ENCODE data around the gene MAP3K9. TPM values are rescaled to one million over a fixed set of nuclear protein-coding genes. Genes with fewer than 3 reads are reported as not detected.

The MAP3K9 gene
- total and polyA plus RNA-seq, 9 of the 15 experiments (the other 6 are each of a cell fraction or from before 2014, with no cell fraction given): 0.03 to 0.60 (median 0.36) TPM

GRCh38 chr14:70853658-70854057 is 44.3 kb upstream of the MAP3K9 start (continued):
- peak in 1 of 2 experiments; percentile 94; a peak in 2 of 4 replicates for TF ChIP-seq ZNF639 (CRISPR knock-in tag; conservative IDR thresholded peaks at IDR 0.05 in 1 of 2, IDR thresholded peaks at IDR 0.05 in 1 of 2)

DNA sequence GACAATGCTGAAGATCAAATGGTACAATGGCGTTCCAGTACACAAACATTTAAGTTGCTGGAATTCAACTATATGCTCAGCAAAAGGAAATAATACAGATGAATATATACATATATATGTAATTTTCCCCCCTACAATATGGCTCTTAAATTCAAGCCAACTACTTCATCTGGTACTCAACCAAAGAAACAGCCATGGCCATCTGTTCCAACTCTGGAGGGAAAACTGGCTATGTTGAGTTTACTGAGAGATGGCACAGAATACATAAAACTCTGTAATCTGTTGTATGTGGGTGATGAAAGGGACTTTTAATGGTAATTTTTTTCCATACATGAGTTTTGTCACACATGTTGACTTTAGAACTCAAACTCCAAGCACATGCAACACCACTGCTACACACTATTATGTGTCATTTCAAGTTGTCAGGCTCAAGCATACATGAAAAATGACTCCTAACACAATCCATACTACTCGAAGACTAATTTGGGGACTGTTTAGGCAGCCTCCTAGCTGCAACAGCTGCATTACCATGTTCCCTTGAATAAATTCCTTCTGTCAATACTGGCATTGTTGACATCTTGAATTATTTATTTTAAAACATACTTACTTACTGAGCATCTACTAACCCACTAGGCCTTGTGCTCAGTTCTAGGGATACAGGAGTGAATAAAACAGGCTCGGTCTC is 38.2 kb upstream of the MAP3K9 start:
- no peaks in the 10 kb centered on the region for H3K9me3 ChIP-seq (replicated peaks; ENCODE audit: control insufficient read depth, insufficient read depth, low read depth, low read length)
- DNase-seq (ENCODE audit: extremely low read depth in 1 of 4, low spot score in 3 of 4): no peak
- H3K36me3 ChIP-seq (ENCODE audit: control insufficient read depth, insufficient read depth, low read length): no peaks in the 10 kb centered on the region
- ATAC-seq: no peak
- no peak overlapping the region for H3K9ac ChIP-seq (ENCODE audit: insufficient read depth in 1 of 2, low read depth in 2 of 2, low read length in 2 of 2)
- in situ Hi-C loops (cut with MboI) (no loop called here), intact Hi-C loops (cut with micrococcal nuclease) (no loop called here)
- ChIA-PET POLR2A (no interaction called here), CTCF (ENCODE audit: low intra/inter-chr PET ratio) (no interaction called here)
- H2AFZ ChIP-seq (ENCODE audit: low read depth, low read length): no peak overlapping the region
- 18% methylated on average over 3 of the region's 3 CpGs for whole genome bisulfite sequencing (ENCODE audit: insufficient coverage, low coverage, missing lambda C conversion rate)
- no peaks in the 10 kb centered on the region; a peak in 1 of 5 replicates for H3K27me3 ChIP-seq (ENCODE audit: control insufficient read depth in 2 of 2, insufficient read depth in 2 of 2, low read length in 2 of 2)
- FAIRE-seq: no peak
- no peaks in the 10 kb centered on the region for H3K79me2 ChIP-seq (ENCODE audit: control insufficient read depth, insufficient read depth, low read length)
- BruUV-seq (replicated peaks): no TSS peak
- no peak overlapping the region for H3K4me2 ChIP-seq (ENCODE audit: insufficient read depth, low read length)
- H3K4me3 ChIP-seq: no peak overlapping the region
- no peak overlapping the region for H3K27ac ChIP-seq (ENCODE audit: extremely low read depth, low read depth, low read length)
- H3K9me1 ChIP-seq (ENCODE audit: control insufficient read depth, insufficient read depth, low read length): no peaks in the 10 kb centered on the region
- no peaks in the 10 kb centered on the region for H4K20me1 ChIP-seq (replicated peaks; ENCODE audit: control insufficient read depth, insufficient read depth, low read length)
- no peaks in the 10 kb centered on the region for H3K4me1 ChIP-seq (replicated peaks in 1 of 2; ENCODE audit: control insufficient read depth in 2 of 2, insufficient read depth in 2 of 2, low read length in 2 of 2)
- TF ChIP-seq ILF3 (IDR thresholded peaks at IDR 0.05; ENCODE audit: borderline replicate concordance) (no peak), BRCA1 (IDR thresholded peaks at IDR 0.05) (no peak), BRCA1 (CRISPR knock-in tag; IDR thresholded peaks at IDR 0.05) (no peak), ZBTB2 (IDR thresholded peaks at IDR 0.05) (no peak), LARP7 (IDR thresholded peaks at IDR 0.05) (no peak), RBM39 (optimal IDR thresholded peaks at IDR 0.05; ENCODE audit: low read depth, low read length) (no peak), ZNF785 (CRISPR knock-in tag; IDR thresholded peaks at IDR 0.05) (no peak), KDM5B (IDR thresholded peaks at IDR 0.05; ENCODE audit: insufficient replicate concordance, low read depth, low read length) (no peak), PURB (CRISPR knock-in tag; IDR thresholded peaks at IDR 0.05; ENCODE audit: low read depth) (no peak), ZNF124 (CRISPR knock-in tag; IDR thresholded peaks at IDR 0.05) (no peak), POU5F1 (IDR thresholded peaks at IDR 0.05; ENCODE audit: borderline replicate concordance, low read depth, low read length, partially characterized antibody) (no peak)
- TF ChIP-seq, protein P1, sequence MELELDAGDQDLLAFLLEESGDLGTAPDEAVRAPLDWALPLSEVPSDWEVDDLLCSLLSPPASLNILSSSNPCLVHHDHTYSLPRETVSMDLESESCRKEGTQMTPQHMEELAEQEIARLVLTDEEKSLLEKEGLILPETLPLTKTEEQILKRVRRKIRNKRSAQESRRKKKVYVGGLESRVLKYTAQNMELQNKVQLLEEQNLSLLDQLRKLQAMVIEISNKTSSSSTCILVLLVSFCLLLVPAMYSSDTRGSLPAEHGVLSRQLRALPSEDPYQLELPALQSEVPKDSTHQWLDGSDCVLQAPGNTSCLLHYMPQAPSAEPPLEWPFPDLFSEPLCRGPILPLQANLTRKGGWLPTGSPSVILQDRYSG (tag; conservative IDR thresholded peaks at IDR 0.05; ENCODE audit: low read depth): no peak
- TF ChIP-seq, protein P2, sequence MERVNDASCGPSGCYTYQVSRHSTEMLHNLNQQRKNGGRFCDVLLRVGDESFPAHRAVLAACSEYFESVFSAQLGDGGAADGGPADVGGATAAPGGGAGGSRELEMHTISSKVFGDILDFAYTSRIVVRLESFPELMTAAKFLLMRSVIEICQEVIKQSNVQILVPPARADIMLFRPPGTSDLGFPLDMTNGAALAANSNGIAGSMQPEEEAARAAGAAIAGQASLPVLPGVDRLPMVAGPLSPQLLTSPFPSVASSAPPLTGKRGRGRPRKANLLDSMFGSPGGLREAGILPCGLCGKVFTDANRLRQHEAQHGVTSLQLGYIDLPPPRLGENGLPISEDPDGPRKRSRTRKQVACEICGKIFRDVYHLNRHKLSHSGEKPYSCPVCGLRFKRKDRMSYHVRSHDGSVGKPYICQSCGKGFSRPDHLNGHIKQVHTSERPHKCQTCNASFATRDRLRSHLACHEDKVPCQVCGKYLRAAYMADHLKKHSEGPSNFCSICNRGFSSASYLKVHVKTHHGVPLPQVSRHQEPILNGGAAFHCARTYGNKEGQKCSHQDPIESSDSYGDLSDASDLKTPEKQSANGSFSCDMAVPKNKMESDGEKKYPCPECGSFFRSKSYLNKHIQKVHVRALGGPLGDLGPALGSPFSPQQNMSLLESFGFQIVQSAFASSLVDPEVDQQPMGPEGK (CRISPR knock-in tag; IDR thresholded peaks at IDR 0.05; ENCODE audit: borderline replicate concordance): no peak
